Right lobe of liver (tissue), 6 donors: ENCODE measurements around the gene KAZN. TPM values are rescaled to one million over a fixed set of nuclear protein-coding genes. Genes with fewer than 3 reads are reported as not detected.

Source experiments
- ATAC-seq, 4 donors: fragments of 200-7000 bp; cut with Tn5 transposase; one replicate each; pipeline ENCODE4 v1.9.1; 2020; ENCODE audit warnings: mild to moderate bottlenecking in 4 of 4, moderate library complexity in 4 of 4
- DNase-seq, 3 donors: peaks; one replicate each; pipeline ENCODE4 v3.0.0-alpha.2; 2020
- H3K27ac ChIP-seq, 3 donors: fragments of 200-600 bp; one replicate each; pipeline ENCODE4 v1.8.0; 2022
- H3K27me3 ChIP-seq, 2 donors: fragments of 200-600 bp; one replicate each; pipeline ENCODE4 v1.8.0; 2022
- H3K36me3 ChIP-seq, 4 donors: fragments of 200-600 bp; sonication (generic) in 1 of 4; one replicate each; pipeline versions ENCODE4 v1.5.1 to v1.8.0; 2017 to 2022; ENCODE audit warnings: control low read depth in 1 of 4
- H3K4me1 ChIP-seq, 4 donors: fragments of 200-600 bp; sonication (generic) in 1 of 4; one replicate each; pipeline versions ENCODE4 v1.5.1 to v1.8.0; 2017 to 2022; ENCODE audit warnings: control low read depth in 1 of 4
- H3K4me3 ChIP-seq, 3 donors: fragments of 200-600 bp; one replicate each; pipeline ENCODE4 v1.8.0; 2022
- H3K9me3 ChIP-seq, 4 donors: fragments of 200-600 bp; sonication (generic) in 1 of 4; one replicate each; pipeline versions ENCODE4 v1.5.1 to v1.8.0; 2017 to 2022; ENCODE audit warnings: control low read depth in 1 of 4
- CTCF ChIP-seq, 4 donors: fragments of 200-600 bp in 3 of 4; fragments of 450-650 bp in 1 of 4; IDR thresholded peaks; one replicate each; pipeline versions ENCODE4 v1.5.1 to v1.8.0; 2016 to 2022; ENCODE audit warnings: antibody characterized with exemption in 4 of 4, mild to moderate bottlenecking in 2 of 4
- POLR2A ChIP-seq: fragments of 450-650 bp; IDR thresholded peaks from one replicate; pipeline ENCODE4 v1.6.1; 2017; ENCODE audit warnings: antibody characterized with exemption, mild to moderate bottlenecking
- WGBS: methylation state at CpG from one replicate; pipeline ENCODE4 v1.1.6; 2018; ENCODE audit warnings: low coverage, low lambda C conversion rate; ENCODE audit not compliant: insufficient coverage; ENCODE audit errors: missing lambda C conversion rate; 5-methylcytosine and 5-hydroxymethylcytosine counted together
- intact Hi-C, 2 donors: fragments of 100-400 bp; cut with DNase I; formaldehyde crosslinking; loops; one replicate each; pipeline versions ENCODE4 v1.11.2 to v1.14.1; 2022
- total RNA-seq, 6 experiments: library from RNA; depleted of rRNA in 2 of 6; stranded (reverse); fragments of >200 nt in 2 of 6; fragmentation: NEBNext Ultra II Directional in 3 of 6; extraction: Animal tissue kit (Norgen Biotek cat#: 25700) in 3 of 6; gene quantifications; one replicate each; pipeline versions ENCODE4 v1.1.0 to v1.2.4, GENCODE V29; 2016 to 2023
- donor health status: DM: no; HTN: yes; CAD: no.
- donor health status: DM: no; HTN: no; CAD: no.
- donor health status: DM: no; HTN: no; CAD: no.
- donor health status: DM: no; HTN: yes; CAD: no.
- donor health status: DM: no; HTN: yes; CAD: no.

The KAZN gene
- total RNA-seq, 6 experiments from 2014 or later: 1.5 to 7.2 (median 2.7) TPM

GRCh38 chr1:15124362-15125100, 526.0 kb downstream of the KAZN start:
- ATAC-seq (no peak), DNase-seq (no peak)
- Histone ChIP-seq H3K4me3 (no peak overlapping the region), H3K36me3 (no peaks in the 10 kb centered on the region), H3K4me1 (no peaks in the 10 kb centered on the region), H3K27ac (no peak overlapping the region), H3K27me3 (no peaks in the 10 kb centered on the region), H3K9me3 (no peaks in the 10 kb centered on the region)
- TF ChIP-seq POLR2A (no peak), CTCF (IDR thresholded peaks at IDR 0.05) (no peak)
- intact Hi-C loops: loop anchor here (5.0 to 10.0 kb wide), 3 partner anchors 150 to 180 kb away; no protein-coding TSS in a partner anchor
- 70% methylated on average over 2 of the region's 25 CpGs for WGBS

GRCh38 chr1:15125101-15125745, 526.7 kb downstream of the KAZN start:
- Histone ChIP-seq H3K4me3 (no peak overlapping the region), H3K27ac (no peak overlapping the region), H3K4me1 (no peaks in the 10 kb centered on the region), H3K36me3 (no peaks in the 10 kb centered on the region), H3K9me3 (no peaks in the 10 kb centered on the region), H3K27me3 (no peaks in the 10 kb centered on the region)
- ATAC-seq (no peak), DNase-seq (no peak)
- TF ChIP-seq POLR2A (no peak), CTCF (IDR thresholded peaks at IDR 0.05) (no peak)
- WGBS: 84% methylated on average over 4 of the region's 7 CpGs
- intact Hi-C loops: loop anchor here (5.0 to 10.0 kb wide), 3 partner anchors 150 to 180 kb away; no protein-coding TSS in a partner anchor

GRCh38 chr1:15128077-15128476, 529.6 kb downstream of the KAZN start:
- WGBS: 46% methylated on average over 6 of the region's 6 CpGs
- DNase-seq (no peak), ATAC-seq (no peak)
- Histone ChIP-seq H3K4me1 (no peaks in the 10 kb centered on the region), H3K27ac (no peak overlapping the region), H3K27me3 (no peaks in the 10 kb centered on the region), H3K36me3 (no peaks in the 10 kb centered on the region), H3K9me3 (no peaks in the 10 kb centered on the region), H3K4me3 (no peak overlapping the region)
- intact Hi-C loops: loop anchor here (5.0 to 10.0 kb wide), 3 partner anchors 147 to 177 kb away; no protein-coding TSS in a partner anchor
- no peak for TF ChIP-seq POLR2A
- TF ChIP-seq CTCF (IDR thresholded peaks at IDR 0.05): no peak

- Histone ChIP-seq H3K27me3 (no peaks in the 10 kb centered on the region), H3K4me1 (no peaks in the 10 kb centered on the region), H3K27ac (no peak overlapping the region), H3K36me3 (no peaks in the 10 kb centered on the region), H3K4me3 (no peak overlapping the region), H3K9me3 (no peaks in the 10 kb centered on the region)
- DNase-seq (peak; percentile 59 to 69 (median 67)), ATAC-seq (peak; percentile 94 to 99 (median 97))
- peak; percentile 80 to 89 (median 86) for TF ChIP-seq CTCF (IDR thresholded peaks at IDR 0.05)
- no peak for TF ChIP-seq POLR2A
- 13% methylated on average over 4 of the region's 18 CpGs for WGBS
- intact Hi-C loops: loop anchor here (5.0 to 10.0 kb wide), 3 partner anchors 146 to 176 kb away; no protein-coding TSS in a partner anchor
Measured at GRCh38 chr1:15128520-15129313, 530.2 kb downstream of the KAZN start.
